ENCODE data around the gene CDK11B. TPM values are rescaled to one million over a fixed set of nuclear protein-coding genes. Genes with fewer than 3 reads are reported as not detected.
"Not testable (repeated sequence)": the region's sequence is repeated elsewhere in the genome, so short reads cannot be mapped to it uniquely, and the experiment has no call there.

Gene CDK11B
- total RNA-seq, 1 experiment from 2014 or later: 11.3 TPM

DNA sequence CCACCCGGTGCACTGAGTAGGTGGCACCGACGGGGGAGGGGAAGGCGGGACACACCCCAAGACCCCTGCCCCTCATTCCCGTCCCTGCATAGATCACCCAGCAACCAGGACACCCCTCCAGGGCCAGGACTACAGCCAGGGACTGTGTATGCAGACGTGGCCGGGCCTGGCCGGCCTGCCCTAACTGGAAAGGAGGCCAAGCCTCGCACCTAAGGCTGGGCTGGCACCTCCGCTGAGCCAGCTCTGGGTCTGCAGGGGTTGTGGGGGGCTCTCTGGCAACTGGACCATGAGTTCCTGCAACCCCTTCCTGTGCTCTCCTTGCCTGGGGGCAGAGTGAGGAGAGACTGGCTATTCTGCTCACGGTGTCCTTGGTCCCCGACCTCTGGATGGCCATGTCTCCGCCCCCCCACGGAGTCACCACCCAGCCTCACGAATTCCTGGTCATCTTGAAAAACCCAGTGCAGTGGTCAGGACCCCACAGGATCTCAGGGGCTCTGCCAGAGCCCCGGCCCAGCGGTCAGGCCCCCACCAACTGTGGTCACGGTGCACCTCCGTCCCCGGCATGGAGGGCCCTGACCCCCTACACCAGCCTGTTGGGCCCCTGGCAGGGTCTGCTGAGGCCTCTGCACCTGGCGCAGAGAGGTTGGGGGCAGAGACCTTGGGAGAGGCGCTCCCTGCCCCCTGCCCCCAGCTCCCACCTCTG, 57.8 kb downstream of the CDK11B start:
- no peak for DNase-seq (ENCODE audit: extremely low read depth, low read depth)

DNA sequence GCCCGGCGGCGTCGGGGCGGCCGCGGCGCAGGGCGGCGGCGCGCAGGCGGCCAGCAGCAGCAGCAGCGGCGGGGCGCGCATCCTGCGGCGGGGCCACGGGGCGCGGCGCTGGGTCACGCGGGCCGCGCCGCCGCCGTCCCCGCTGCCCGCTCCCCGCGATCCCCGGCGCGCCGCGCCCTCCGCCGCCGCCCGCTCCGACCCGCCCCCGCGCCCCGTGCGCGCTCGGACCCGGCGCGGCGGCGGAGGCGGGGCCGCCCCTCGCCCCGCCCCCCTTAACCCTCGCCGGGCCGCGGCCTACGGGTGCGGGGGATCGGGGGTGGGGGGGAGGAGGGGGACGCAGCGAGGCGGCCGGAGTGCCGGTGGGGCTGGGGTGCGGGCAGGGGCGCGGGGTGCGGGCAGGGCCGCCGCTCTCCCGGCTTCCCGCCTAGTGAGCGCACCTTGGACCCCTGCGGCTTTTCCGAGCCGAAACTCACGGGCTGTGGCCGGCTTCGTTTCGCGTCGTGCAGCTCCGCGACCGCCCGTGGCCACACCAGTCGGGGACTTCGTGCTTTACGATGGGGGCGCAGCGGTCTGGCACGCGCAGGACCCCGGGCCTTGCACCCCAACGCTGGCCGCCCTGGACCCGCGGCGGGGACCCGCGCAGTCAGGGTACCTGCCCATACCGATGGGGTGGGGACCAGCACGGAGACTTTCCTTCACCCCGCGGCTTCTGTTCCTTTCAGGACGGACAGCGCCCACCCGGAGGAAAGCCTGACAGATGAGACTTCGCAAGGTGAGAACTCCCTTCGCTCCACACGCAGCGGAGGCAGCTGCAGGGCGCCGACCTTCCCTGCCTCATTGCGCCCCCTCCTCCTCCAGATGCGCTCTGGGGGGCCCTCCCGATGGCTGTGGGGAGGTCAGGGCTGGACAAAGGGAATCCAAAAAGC, 58.6 kb downstream of the CDK11B start, which contains the start of gene FNDC10:
TSS of gene FNDC10 (minus strand) at position 201 of the 926 bp plus-strand sequence. CDS start at position 81, 120 bp downstream.
- DNase-seq (ENCODE audit: extremely low read depth, low read depth): no peak

DNA sequence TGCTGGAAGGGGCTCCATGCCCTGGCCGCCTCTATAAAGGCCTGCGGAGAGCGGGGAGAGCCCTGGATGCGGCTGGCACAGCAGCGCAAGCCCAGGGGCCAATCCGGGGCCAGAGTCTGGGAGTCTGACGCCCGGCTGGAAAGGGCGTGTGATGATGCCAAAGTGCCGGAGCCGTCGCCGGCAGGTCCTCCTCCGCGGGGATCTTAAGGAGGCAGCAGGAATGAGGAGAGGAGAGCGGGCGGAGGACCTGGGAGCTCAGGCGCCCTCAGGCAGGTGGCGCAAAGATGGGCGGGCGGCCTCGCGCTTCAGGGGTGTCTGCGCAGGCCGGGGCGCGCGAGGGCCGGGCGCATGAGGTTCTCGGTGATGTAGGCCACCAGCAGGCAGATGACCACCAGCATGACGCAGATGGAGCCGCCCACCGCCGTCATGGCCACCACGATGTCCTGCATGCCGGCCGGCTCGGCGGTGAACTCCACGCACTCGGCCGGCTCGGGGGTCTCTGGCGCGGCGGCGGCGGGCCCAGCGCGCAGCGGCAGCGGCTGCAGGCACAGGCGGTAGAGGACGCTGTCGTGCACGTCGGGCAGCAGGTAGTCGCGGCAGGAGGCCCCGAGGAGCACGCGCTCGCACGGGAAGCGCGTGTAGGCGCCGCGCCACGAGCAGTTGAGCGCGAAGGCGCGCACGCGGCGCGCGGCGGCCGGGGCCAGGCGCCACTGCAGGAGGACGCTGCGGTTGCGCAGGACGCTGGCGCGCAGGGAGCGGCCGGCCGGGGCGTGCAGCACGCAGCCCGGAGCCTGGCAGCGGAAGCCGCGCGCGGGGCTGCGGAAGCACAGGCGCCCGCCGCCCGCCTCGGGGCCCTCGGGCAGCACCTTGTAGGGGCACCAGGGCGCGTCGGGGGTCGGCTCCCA, 59.5 kb downstream of the CDK11B start:
- no peak for DNase-seq (ENCODE audit: extremely low read depth, low read depth)

DNA sequence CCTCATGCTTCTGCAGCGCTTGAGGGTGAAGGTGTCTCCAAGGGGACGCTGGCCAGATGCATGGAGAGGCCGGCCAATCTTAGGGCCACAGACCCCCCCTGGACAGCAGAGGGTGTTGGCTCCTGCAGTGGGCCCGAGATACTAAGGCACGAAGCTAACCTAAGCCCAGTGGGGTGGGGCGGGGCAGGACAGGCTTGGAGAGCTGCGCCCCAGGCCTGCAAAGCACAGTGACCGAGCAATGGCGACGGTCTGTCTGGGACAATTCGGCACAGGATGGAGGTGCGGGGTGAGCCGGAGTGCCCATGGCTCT, 60.1 kb downstream of the CDK11B start:
- no peak for DNase-seq (ENCODE audit: extremely low read depth, low read depth)

DNA sequence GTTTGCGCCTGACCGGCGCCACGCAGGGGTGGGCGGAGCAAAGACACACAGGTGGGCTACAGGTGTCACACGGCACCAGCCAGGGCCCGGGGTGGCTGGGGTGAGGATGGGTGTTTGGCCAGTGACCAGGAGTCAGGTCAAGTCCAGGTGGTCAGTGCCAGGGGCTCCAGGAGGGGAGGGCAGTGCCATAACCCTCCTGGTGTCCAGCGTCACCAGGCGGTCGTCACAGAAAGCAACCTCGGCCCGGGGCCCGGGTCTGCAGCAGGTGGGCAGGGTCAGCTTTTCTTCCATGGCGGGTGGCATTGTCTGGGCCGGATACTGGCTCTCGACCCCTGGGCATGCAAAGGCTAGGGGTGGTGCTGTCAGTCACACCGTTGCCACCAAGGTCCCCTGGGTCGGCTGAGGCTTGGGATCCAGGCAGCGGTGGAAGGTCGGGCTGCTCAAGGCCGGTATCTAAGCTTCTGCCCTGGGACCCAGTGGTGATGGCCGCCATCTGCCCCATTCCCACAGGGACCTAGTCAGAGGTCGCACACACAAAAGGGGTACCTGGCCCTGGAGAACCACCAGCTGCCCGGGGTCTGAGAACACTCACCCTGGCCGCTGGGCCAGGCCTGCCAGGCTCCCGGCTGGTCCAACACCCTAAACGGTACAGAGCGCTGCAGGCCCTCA, 60.6 kb downstream of the CDK11B start:
- no peak for DNase-seq (ENCODE audit: extremely low read depth, low read depth)

DNA sequence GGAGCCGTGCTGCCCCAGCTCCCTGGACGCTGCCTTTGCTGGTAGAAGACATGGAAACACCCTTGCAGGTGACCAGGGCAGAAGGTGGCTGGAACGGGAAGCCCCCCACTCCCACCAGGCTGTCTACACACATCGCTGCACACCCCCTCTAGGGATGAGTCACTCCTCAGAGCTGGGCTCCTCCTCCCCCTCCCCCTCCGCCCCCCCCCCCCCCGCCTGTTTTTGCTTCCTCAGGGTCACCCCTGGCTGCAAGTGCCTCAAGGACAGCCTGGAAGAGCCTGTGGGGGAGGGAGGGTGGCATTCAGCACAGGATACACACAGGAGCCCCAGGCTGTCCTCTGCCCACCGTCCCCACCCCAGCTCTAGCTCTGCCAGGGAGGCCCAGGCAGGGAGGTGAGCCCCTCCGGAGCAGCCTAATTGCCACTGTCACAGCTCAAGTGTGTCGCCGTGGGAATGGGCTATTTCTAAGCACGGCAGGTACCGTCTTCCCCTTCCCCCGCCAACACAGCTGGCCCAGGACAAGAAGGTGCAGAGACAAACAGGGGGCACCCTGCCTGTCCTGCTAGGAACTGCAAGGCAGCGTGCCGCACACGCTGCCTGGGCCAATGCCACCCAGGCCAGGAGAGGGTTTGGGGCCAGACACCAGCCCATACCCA, 61.4 kb downstream of the CDK11B start:
- DNase-seq (ENCODE audit: extremely low read depth, low read depth): no peak

DNA sequence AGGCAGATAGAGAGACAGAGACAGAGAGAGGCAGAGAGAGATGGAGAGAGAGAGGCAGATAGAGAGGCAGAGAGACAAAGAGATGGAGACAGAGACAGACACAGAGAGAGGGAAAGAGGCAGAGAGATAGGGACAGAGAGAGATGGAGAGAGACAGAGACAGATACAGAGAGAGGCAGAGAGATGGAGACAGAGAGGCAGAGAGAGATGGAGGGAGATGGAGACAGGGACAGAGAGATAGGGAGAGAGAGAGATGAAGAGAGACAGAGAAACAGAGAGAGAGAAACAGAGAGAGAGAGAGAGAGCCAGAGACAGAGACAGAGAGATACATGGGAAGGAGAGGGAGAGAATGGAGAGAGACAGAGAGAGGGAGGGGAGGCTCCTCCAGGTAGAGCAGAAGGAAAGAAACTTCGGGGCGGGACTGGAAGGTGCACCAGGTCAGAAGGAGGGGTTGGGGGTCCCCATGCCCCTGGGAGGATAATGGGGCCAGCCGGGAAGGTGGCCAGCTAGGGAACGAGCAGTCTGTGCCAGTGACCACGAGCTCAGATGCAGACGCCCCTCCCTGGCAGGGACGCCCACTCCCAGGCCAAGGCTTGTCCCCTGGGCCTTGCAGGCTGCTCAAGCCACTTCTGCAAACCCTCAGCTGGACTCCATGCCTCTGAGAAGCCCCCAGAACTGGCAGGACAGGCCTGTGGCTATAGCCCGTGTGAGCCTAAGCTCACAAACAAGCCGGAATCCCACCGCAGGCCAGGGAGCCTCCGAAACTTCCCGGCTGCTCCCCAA, 62.1 kb downstream of the CDK11B start:
- DNase-seq (ENCODE audit: extremely low read depth, low read depth): no peak

DNA sequence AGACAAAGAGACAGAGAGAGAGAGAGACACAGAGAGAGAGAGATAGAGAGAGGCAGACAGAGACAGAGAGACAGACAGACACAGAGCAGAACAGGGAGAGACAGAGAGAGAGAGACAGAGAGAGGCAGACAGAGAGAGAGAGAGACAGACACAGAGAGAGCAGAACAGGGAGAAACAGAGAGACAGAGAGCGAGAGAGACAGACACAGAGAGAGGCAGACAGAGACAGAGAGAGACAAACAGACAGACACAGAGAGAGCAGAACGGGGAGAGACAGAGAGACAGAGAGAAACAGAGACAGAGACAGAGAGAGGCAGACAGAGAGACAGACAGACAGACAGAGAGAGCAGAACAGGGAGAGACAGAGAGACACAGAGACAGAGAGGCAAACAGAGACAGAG, 63.5 kb downstream of the CDK11B start:
- not testable (repeated sequence) for DNase-seq (ENCODE audit: extremely low read depth, low read depth)

DNA sequence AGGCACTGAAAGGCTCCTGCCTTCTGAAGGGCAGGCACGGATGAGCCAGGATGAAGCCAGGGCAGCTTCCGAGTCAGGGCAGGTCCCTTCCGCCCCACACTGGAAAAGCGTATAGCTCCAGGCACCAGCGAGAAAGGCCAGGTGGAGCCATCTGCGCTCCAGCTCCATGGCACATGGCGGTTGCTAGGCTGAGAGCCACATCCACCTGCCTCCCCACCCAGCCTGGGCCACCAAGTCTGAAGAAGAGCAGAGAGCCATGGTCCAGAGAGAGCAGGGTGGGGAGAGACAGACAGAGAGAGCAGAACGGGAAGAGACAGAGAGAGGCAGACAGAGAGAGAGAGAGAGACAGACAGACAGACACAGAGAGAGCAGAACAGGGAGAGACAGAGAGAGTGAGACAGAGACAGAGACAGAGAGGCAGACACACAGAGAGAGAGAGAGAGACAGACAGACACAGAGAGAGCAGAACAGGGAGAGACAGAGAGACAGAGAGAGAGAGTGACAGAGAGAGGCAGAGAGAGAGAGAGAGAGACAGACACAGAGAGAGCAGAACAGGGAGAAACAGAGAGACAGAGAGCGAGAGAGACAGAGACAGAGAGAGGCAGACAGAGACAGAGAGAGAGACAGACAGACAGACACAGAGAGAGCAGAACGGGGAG, 64.1 kb downstream of the CDK11B start:
- no peak for DNase-seq (ENCODE audit: extremely low read depth, low read depth)

DNA sequence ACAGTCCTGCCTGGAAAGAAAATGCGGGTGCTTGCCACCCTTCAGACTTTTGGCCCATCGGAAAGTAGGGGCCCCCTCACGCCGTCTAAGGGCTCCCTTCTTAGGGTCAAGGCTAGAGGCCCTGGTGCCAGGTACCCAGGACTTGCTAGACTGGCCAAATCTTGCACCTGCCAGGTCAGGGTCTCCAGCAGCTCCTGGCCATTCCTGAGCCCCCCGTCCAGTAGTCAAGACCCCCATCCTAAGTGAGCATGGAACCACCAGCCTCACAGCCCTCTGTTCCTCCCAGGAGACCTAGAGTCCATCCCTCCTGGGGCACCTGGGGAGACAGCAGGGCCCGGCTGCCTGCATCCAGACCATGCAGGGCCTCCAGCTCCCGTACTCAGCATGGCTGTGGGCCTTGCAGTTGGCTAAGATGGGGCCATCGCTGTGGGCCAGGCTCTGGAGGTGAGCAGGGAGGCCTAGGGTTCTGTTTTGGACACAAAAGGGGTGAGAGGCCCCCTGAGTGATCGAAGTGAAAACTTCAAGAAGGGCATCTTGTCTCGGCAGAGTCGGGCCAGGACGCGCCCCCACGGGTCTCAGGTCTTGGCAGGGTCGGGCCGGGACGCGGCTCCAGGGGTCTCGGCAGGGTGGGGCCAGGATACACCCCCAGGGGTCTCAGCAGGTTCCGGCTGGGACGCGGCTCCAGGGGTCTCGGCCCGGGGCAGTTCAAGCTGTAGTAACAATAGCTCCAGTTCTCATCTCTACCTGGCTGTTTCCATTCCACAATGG, 64.8 kb downstream of the CDK11B start:
- DNase-seq (ENCODE audit: extremely low read depth, low read depth): no peak

DNA sequence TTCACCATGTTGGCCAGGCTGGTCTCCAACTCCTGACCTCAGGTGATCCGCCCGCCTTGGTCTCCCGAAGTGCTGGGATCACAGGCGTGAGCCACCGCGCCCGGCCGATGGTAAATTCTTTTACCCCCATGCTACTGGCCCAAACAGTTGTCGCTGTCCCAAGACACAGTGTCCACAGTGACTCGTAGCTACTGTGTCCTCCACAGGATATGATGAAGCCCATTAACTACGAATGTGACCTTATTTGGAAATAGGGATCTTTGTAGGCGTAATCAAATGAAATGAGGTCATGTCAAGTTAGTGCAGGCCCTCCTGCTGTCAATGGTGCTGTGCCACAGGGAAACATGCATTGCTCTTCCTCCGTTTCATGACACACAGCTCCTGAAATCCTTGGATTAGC, 67.4 kb downstream of the CDK11B start:
- DNase-seq (ENCODE audit: extremely low read depth, low read depth): no peak

Other genes with a start within 250 kb of the CDK11B start
- 0.15 TPM in 1 of 2 replicates, not detected in the other for gene ANKRD65, start 237.7 kb downstream of the CDK11B start, total RNA-seq (2014; rRNA removed; shearing (Covaris generic))
- gene VWA1, start 223.3 kb downstream of the CDK11B start, total RNA-seq (2014; rRNA removed; shearing (Covaris generic)): 5.0 and 8.0 TPM in 2 replicates
- 0.05 and 0.06 TPM in 2 replicates for gene ATAD3C, start 209.3 kb downstream of the CDK11B start, total RNA-seq (2014; rRNA removed; shearing (Covaris generic))
- 15.4 and 21.1 TPM in 2 replicates for gene ATAD3B, start 187.2 kb downstream of the CDK11B start, total RNA-seq (2014; rRNA removed; shearing (Covaris generic))
- 24.5 and 25.9 TPM in 2 replicates for gene ATAD3A, start 146.8 kb downstream of the CDK11B start, total RNA-seq (2014; rRNA removed; shearing (Covaris generic))
- 0.67 TPM in 1 of 2 replicates, not detected in the other for gene TMEM240, start 118.4 kb downstream of the CDK11B start, total RNA-seq (2014; rRNA removed; shearing (Covaris generic))
- gene SSU72, start 84.1 kb downstream of the CDK11B start, total RNA-seq (2014; rRNA removed; shearing (Covaris generic)): 94.5 and 112 TPM in 2 replicates
- 2.0 and 2.2 TPM in 2 replicates for gene FNDC10, start 58.9 kb downstream of the CDK11B start, total RNA-seq (2014; rRNA removed; shearing (Covaris generic))
- gene MIB2, start 43.5 kb downstream of the CDK11B start, total RNA-seq (2014; rRNA removed; shearing (Covaris generic)): 18.9 and 19.0 TPM in 2 replicates
- 0.15 and 0.78 TPM in 2 replicates for gene MMP23B, start 26.8 kb downstream of the CDK11B start, total RNA-seq (2014; rRNA removed; shearing (Covaris generic))
- gene SLC35E2B, start 33.8 kb upstream of the CDK11B start, total RNA-seq (2014; rRNA removed; shearing (Covaris generic)): 17.6 and 20.1 TPM in 2 replicates
- gene CDK11A, start 65.4 kb upstream of the CDK11B start, total RNA-seq (2014; rRNA removed; shearing (Covaris generic)): 11.5 and 17.3 TPM in 2 replicates
- 41.3 and 48.5 TPM in 2 replicates for gene NADK, start 119.5 kb upstream of the CDK11B start, total RNA-seq (2014; rRNA removed; shearing (Covaris generic))
- 87.5 and 89.2 TPM in 2 replicates for gene GNB1, start 232.1 kb upstream of the CDK11B start, total RNA-seq (2014; rRNA removed; shearing (Covaris generic))